OCI-LY7 (cell line): ENCODE measurements around the gene STIM2. TPM values are rescaled to one million over a fixed set of nuclear protein-coding genes. Genes with fewer than 3 reads are reported as not detected.

Experiments
- BruUV-seq: library from RNA; stranded (reverse); fragments of 400-500 nt; replicated peaks from 2 replicates; lab custom pipeline; 2021; lab: Mats Ljungman, UMichigan
- CTCF ChIA-PET: fragments of 300-600 bp; sonication (Branson Sonifier 250); formaldehyde crosslinking; loops from one replicate; lab custom pipeline; 2022; ENCODE audit warnings: antibody characterized with exemption; ENCODE audit not compliant: unreplicated experiment; lab: Charles Lee
- POLR2A ChIA-PET: fragments of 300-600 bp; sonication (Branson Sonifier 250); formaldehyde crosslinking; loops from one replicate; lab custom pipeline; 2022; ENCODE audit warnings: antibody characterized with exemption; lab: Charles Lee
- DNase-seq: peaks from one replicate; pipeline ENCODE4 v3.0.0-alpha.2; 2015; ENCODE audit warnings: low spot score
- H2AFZ ChIP-seq: fragments of 200-600 bp; sonication (generic), shearing (Covaris generic); 2 replicates; pipeline ENCODE4 v1.6.1; 2014; ENCODE audit warnings: mild to moderate bottlenecking, antibody characterized with exemption, low read length, moderate library complexity
- H3K27ac ChIP-seq: fragments of 200-600 bp; sonication (generic); 2 replicates; pipeline ENCODE4 v1.5.1; 2014; ENCODE audit warnings: mixed run types, low read depth, mild to moderate bottlenecking, moderate library complexity, low read length, inconsistent platforms; ENCODE audit not compliant: poor library complexity, severe bottlenecking
- H3K36me3 ChIP-seq: fragments of 200-600 bp; sonication (generic); 2 replicates; pipeline ENCODE4 v1.6.1; 2014; ENCODE audit warnings: mild to moderate bottlenecking, antibody characterized with exemption, low read length, moderate library complexity, mixed read lengths; ENCODE audit not compliant: insufficient read depth
- H3K4me1 ChIP-seq: fragments of 200-600 bp; sonication (generic); 2 replicates; pipeline ENCODE4 v1.5.1; 2014; ENCODE audit warnings: mild to moderate bottlenecking, low read length; ENCODE audit not compliant: insufficient read depth, poor library complexity, severe bottlenecking
- H3K4me2 ChIP-seq: fragments of 200-600 bp; sonication (generic); 2 replicates; pipeline ENCODE4 v1.6.1; 2014; ENCODE audit warnings: mild to moderate bottlenecking, low read length
- H3K4me3 ChIP-seq: fragments of 200-600 bp; sonication (generic); 2 replicates; pipeline ENCODE4 v1.5.1; 2014; ENCODE audit warnings: mild to moderate bottlenecking, low read depth, low read length; ENCODE audit not compliant: poor library complexity, severe bottlenecking
- H3K79me2 ChIP-seq: fragments of 200-600 bp; sonication (generic); 2 replicates; pipeline ENCODE4 v1.6.1; 2016; ENCODE audit warnings: low read depth, mild to moderate bottlenecking, low read length, moderate library complexity, mixed read lengths; ENCODE audit not compliant: insufficient read depth
- H3K9me2 ChIP-seq: fragments of 200-600 bp; sonication (generic); 2 replicates; pipeline ENCODE4 v1.6.1; 2016; ENCODE audit warnings: mild to moderate bottlenecking, low read length, mixed read lengths; ENCODE audit not compliant: insufficient read depth
- H3K9me3 ChIP-seq: fragments of 200-600 bp; sonication (generic); 2 replicates; pipeline ENCODE4 v1.6.1; 2014; ENCODE audit warnings: mild to moderate bottlenecking, mixed run types, low read length, mixed read lengths
- H4K20me1 ChIP-seq: fragments of 200-600 bp; sonication (generic); 2 replicates; pipeline ENCODE4 v1.6.1; 2014; ENCODE audit warnings: mild to moderate bottlenecking, antibody characterized with exemption, low read length, moderate library complexity, mixed read lengths; ENCODE audit not compliant: insufficient read depth
- CTCF ChIP-seq: fragments of 200-600 bp; sonication (generic); conservative IDR thresholded peaks from 2 replicates; pipeline ENCODE4 v1.5.1; 2014; ENCODE audit warnings: mild to moderate bottlenecking, antibody characterized with exemption, low read length, moderate library complexity, mixed read lengths
- EZH2phosphoT487 ChIP-seq: fragments of 200-600 bp; sonication (generic); IDR thresholded peaks from 2 replicates; pipeline ENCODE4 v1.6.1; 2018; ENCODE audit warnings: low read depth, borderline replicate concordance, mild to moderate bottlenecking, mixed run types, antibody characterized with exemption, low read length, moderate library complexity, mixed read lengths
- intact Hi-C: fragments of 100-400 bp; cut with micrococcal nuclease; formaldehyde crosslinking; loops from one replicate; pipeline ENCODE4 v1.10.0; 2022; ENCODE audit not compliant: unreplicated experiment
- total RNA-seq, 2 experiments: library from RNA; depleted of rRNA in 1 of 2; stranded (reverse); fragments of >200 nt in 1 of 2; shearing (Covaris generic) in 1 of 2; gene quantifications; 2 replicates each; pipeline ENCODE4 v1.2.3, GENCODE V29; 2014 to 2022

STIM2 gene
- total RNA-seq, 2 experiments from 2014 or later: 108 to 309 TPM

- peaks cover 28% of the 10 kb centered on the region for H3K4me1 ChIP-seq
- H3K9me3 ChIP-seq: no peaks in the 10 kb centered on the region
- no peak for TF ChIP-seq CTCF
- no peak for TF ChIP-seq EZH2phosphoT487
- intact Hi-C loops: loop anchor here (5.0 kb wide), 1 partner anchor 986 kb away; no protein-coding TSS in a partner anchor
- ChIA-PET POLR2A (interaction anchor here (0.6 to 11.9 kb wide), 20 partner anchors 9 to 992 kb away, joined by 3 to 440 read pairs (median 4); partner anchors contain the start of gene TBC1D19), CTCF (interaction anchor here (0.6 to 1.8 kb wide), 4 partner anchors 10 to 51 kb away, joined by 3 to 11 read pairs (median 4); no protein-coding TSS in a partner anchor)
- peak; percentile 50 for DNase-seq
- H3K9me2 ChIP-seq: no peaks in the 10 kb centered on the region
- peaks cover 41% of the 10 kb centered on the region for H3K79me2 ChIP-seq
- peaks cover 20% of the 10 kb centered on the region for H3K36me3 ChIP-seq
- H3K27ac ChIP-seq: peak overlapping the region; percentile 87
- peak overlapping the region; percentile 92 for H3K4me2 ChIP-seq
- H3K4me3 ChIP-seq: peak overlapping the region; percentile 93
- BruUV-seq: TSS peak; percentile 25
- H4K20me1 ChIP-seq: peaks cover 9% of the 10 kb centered on the region
- 0 out of 2 replicates have a peak overlapping the region, but pooled peaks have one; percentile 1 for H2AFZ ChIP-seq
Measured at GRCh38 chr4:26858035-26858918, 2.4 kb upstream of the STIM2 start.

GRCh38 chr4:26858947-26859401 lies 1.7 kb upstream of the STIM2 start:
- Histone ChIP-seq H4K20me1 (peaks cover 14% of the 10 kb centered on the region), H3K36me3 (peaks cover 20% of the 10 kb centered on the region), H3K4me1 (peaks cover 31% of the 10 kb centered on the region), H3K4me3 (peak overlapping the region; percentile 93), H3K9me3 (no peaks in the 10 kb centered on the region), H3K79me2 (peaks cover 48% of the 10 kb centered on the region), H2AFZ (no peak overlapping the region), H3K9me2 (no peaks in the 10 kb centered on the region), H3K4me2 (peak overlapping the region; percentile 92), H3K27ac (peak overlapping the region; percentile 87)
- TF ChIP-seq EZH2phosphoT487 (no peak), CTCF (no peak)
- intact Hi-C loops: loop anchor here (5.0 kb wide), 1 partner anchor 987 kb away; no protein-coding TSS in a partner anchor
- BruUV-seq: no TSS peak
- POLR2A ChIA-PET: interaction anchor here (0.6 to 11.9 kb wide), 8 partner anchors 12 to 149 kb away, joined by 3 to 440 read pairs (median 37); no protein-coding TSS in a partner anchor
- peak; percentile 57 for DNase-seq
- CTCF ChIA-PET: no interaction called here
